Hepatocyte (in vitro differentiated cells): ENCODE results near the gene TACC2. TPM values are rescaled to one million over a fixed set of nuclear protein-coding genes. Genes with fewer than 3 reads are reported as not detected.

Experiments
- DNase-seq: peaks from one replicate; pipeline ENCODE4 v3.0.0-alpha.2; 2016; ENCODE audit warnings: low spot score
- H2AFZ ChIP-seq: fragments of 200-600 bp; sonication (generic); 2 replicates; pipeline ENCODE4 v1.6.0; 2016; ENCODE audit warnings: antibody characterized with exemption, mild to moderate bottlenecking
- H3K27ac ChIP-seq: fragments of 200-600 bp; sonication (generic); 2 replicates; pipeline ENCODE4 v1.5.1; 2016; ENCODE audit warnings: mild to moderate bottlenecking
- H3K27me3 ChIP-seq: fragments of 200-600 bp; sonication (generic); 2 replicates; pipeline ENCODE4 v1.6.1; 2016
- H3K36me3 ChIP-seq: fragments of 200-600 bp; sonication (generic); replicated peaks from 2 replicates; pipeline ENCODE4 v1.5.1; 2016; ENCODE audit warnings: low read depth; ENCODE audit not compliant: insufficient read depth
- H3K4me1 ChIP-seq: fragments of 200-600 bp; sonication (generic); 2 replicates; pipeline ENCODE4 v1.5.1; 2016; ENCODE audit warnings: mild to moderate bottlenecking, moderate library complexity; ENCODE audit not compliant: insufficient read depth
- H3K4me2 ChIP-seq: fragments of 200-600 bp; sonication (generic); 2 replicates; pipeline ENCODE4 v1.6.0; 2016
- H3K4me3 ChIP-seq: fragments of 200-600 bp; sonication (generic); 2 replicates; pipeline ENCODE4 v1.5.1; 2016; ENCODE audit warnings: mild to moderate bottlenecking
- H3K79me2 ChIP-seq: fragments of 200-600 bp; sonication (generic); 2 replicates; pipeline ENCODE4 v1.6.0; 2017; ENCODE audit warnings: mild to moderate bottlenecking
- H3K9me2 ChIP-seq: fragments of 200-600 bp; sonication (generic); replicated peaks from 2 replicates; pipeline ENCODE4 v1.6.0; 2017; ENCODE audit warnings: mild to moderate bottlenecking; ENCODE audit not compliant: insufficient read depth
- H3K9me3 ChIP-seq: fragments of 200-600 bp; sonication (generic); 2 replicates; pipeline ENCODE4 v1.5.1; 2016; ENCODE audit warnings: low read depth, mild to moderate bottlenecking
- H4K20me1 ChIP-seq: fragments of 200-600 bp; sonication (generic); 2 replicates; pipeline ENCODE4 v1.6.0; 2016; ENCODE audit warnings: mild to moderate bottlenecking; ENCODE audit not compliant: insufficient read depth, poor library complexity, severe bottlenecking
- CTCF ChIP-seq: fragments of 200-600 bp; sonication (generic); IDR thresholded peaks from 2 replicates; pipeline ENCODE4 v1.5.1; 2016; ENCODE audit warnings: antibody characterized with exemption, mild to moderate bottlenecking; ENCODE audit not compliant: poor library complexity
- EZH2 ChIP-seq: fragments of 200-600 bp; sonication (generic); IDR thresholded peaks from 2 replicates; pipeline ENCODE4 v1.6.1; 2016; ENCODE audit warnings: antibody characterized with exemption, mild to moderate bottlenecking, borderline replicate concordance
- EZH2phosphoT487 ChIP-seq: fragments of 200-600 bp; sonication (generic); IDR thresholded peaks from one replicate; pipeline ENCODE4 v1.6.1; 2018; ENCODE audit warnings: antibody characterized with exemption, mild to moderate bottlenecking, low read depth, moderate library complexity; ENCODE audit not compliant: unreplicated experiment, severe bottlenecking
- WGBS: methylation state at CpG from one replicate; pipeline ENCODE4 v1.1.6; 2016; ENCODE audit warnings: low lambda C conversion rate; ENCODE audit errors: missing lambda C conversion rate; 5-methylcytosine and 5-hydroxymethylcytosine counted together
- polyA plus RNA-seq: library from polyadenylated mRNA; unstranded; fragments of >200 nt; fragmentation: Nextera tagmentation; extraction: Ambion mirVana; gene quantifications from 2 replicates; pipeline ENCODE4 v1.2.1, GENCODE V29; 2016
- total RNA-seq: library from RNA; depleted of rRNA; stranded (reverse); fragments of >200 nt; gene quantifications from 2 replicates; pipeline ENCODE4 v1.2.3, GENCODE V29; 2014

TACC2 gene
- 20.0 and 24.1 TPM in 2 replicates for total RNA-seq
- polyA plus RNA-seq, result 34.6 and 35.7 TPM in 2 replicates

GRCh38 chr10:121988361-121989324 is at the start of gene TACC2:
Gene TACC2, plus strand, starts transcription at chr10:121989163. Its CDS starts 32,819 bp downstream, at chr10:122021982.
- no peak for TF ChIP-seq CTCF
- Histone ChIP-seq H3K27me3 (no peaks in the 10 kb centered on the region), H3K9me3 (no peaks in the 10 kb centered on the region), H2AFZ (no peak within 1 kb of the TSS), H3K79me2 (no peaks in the 10 kb centered on the region), H3K36me3 (no peaks in the 10 kb centered on the region), H4K20me1 (no peaks in the 10 kb centered on the region), H3K9me2 (no peaks in the 10 kb centered on the region), H3K4me2 (no peak within 1 kb of the TSS), H3K27ac (no peak within 1 kb of the TSS), H3K4me1 (peaks cover 4% of the 10 kb centered on the region), H3K4me3 (no peak within 1 kb of the TSS)
- DNase-seq, result no peak
- 85% methylated on average over 15 of the region's 15 CpGs for WGBS

DNA sequence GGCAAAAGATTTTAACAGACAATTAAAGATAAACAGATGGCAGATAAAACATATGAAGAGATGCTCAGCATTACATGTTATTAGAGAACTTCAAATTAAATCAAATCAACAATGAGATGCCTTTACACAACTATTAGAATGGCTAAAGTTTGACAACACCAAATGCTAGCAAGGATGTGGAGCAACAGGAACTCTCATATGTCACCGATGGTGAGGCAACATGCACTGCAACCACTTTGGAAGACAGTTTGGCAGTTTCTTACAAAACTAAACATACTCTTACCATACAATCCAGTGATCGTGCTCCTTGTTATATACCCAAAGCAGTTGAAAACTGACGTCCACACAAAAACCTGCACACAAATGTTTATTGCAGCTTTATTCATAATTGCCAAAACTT is 47.4 kb upstream of the TACC2 start:
- no peaks in the 10 kb centered on the region for H4K20me1 ChIP-seq
- H3K4me3 ChIP-seq, result no peak overlapping the region
- H3K4me1 ChIP-seq, result peaks cover 1% of the 10 kb centered on the region
- H3K36me3 ChIP-seq, result no peaks in the 10 kb centered on the region
- H2AFZ ChIP-seq, result no peak overlapping the region
- H3K9me3 ChIP-seq, result no peaks in the 10 kb centered on the region
- no peak for DNase-seq
- TF ChIP-seq EZH2phosphoT487 (no peak), EZH2 (no peak), CTCF (no peak)
- H3K79me2 ChIP-seq, result no peaks in the 10 kb centered on the region
- H3K4me2 ChIP-seq, result no peak overlapping the region
- no peaks in the 10 kb centered on the region for H3K27me3 ChIP-seq
- H3K9me2 ChIP-seq, result no peaks in the 10 kb centered on the region
- no peak overlapping the region for H3K27ac ChIP-seq
- 93% methylated on average over 3 of the region's 3 CpGs for WGBS

GRCh38 chr10:121942749-121943416 is 46.1 kb upstream of the TACC2 start:
- H3K4me2 ChIP-seq, result no peak overlapping the region
- H4K20me1 ChIP-seq, result no peaks in the 10 kb centered on the region
- H2AFZ ChIP-seq, result no peak overlapping the region
- peak overlapping the region; percentile 3 for H3K27ac ChIP-seq
- H3K36me3 ChIP-seq, result no peaks in the 10 kb centered on the region
- peak; percentile 17 for DNase-seq
- H3K9me2 ChIP-seq, result no peaks in the 10 kb centered on the region
- H3K27me3 ChIP-seq, result no peaks in the 10 kb centered on the region
- H3K79me2 ChIP-seq, result no peaks in the 10 kb centered on the region
- WGBS, result 76% methylated on average over 2 of the region's 2 CpGs
- H3K9me3 ChIP-seq, result no peaks in the 10 kb centered on the region
- TF ChIP-seq CTCF, result no peak
- no peak for TF ChIP-seq EZH2
- no peak for TF ChIP-seq EZH2phosphoT487
- H3K4me1 ChIP-seq, result no peaks in the 10 kb centered on the region
- no peak overlapping the region for H3K4me3 ChIP-seq
